Ishikawa (cell line): ENCODE measurements around the gene TMEM272.

Source experiments
- CEBPB ChIP-seq: IDR thresholded peaks from 2 replicates; pipeline ENCODE4 v1.6.1; 2012
- CREB1 ChIP-seq: IDR thresholded peaks from 2 replicates; pipeline ENCODE4 v1.6.1; 2012; ENCODE audit warnings: low read depth
- EGR1 ChIP-seq: IDR thresholded peaks from 2 replicates; pipeline ENCODE4 v1.6.1; 2012
- EP300 ChIP-seq: IDR thresholded peaks from 2 replicates; pipeline ENCODE4 v1.6.1; 2012; ENCODE audit warnings: borderline replicate concordance
- FOXM1 ChIP-seq: IDR thresholded peaks from 2 replicates; pipeline ENCODE4 v1.6.1; 2012; ENCODE audit warnings: low read depth, borderline replicate concordance
- NFIC ChIP-seq: IDR thresholded peaks from 2 replicates; pipeline ENCODE4 v1.6.1; 2012
- RAD21 ChIP-seq: IDR thresholded peaks from 2 replicates; pipeline ENCODE4 v1.6.1; 2012; ENCODE audit warnings: low read depth
- TAF1 ChIP-seq: IDR thresholded peaks from 2 replicates; pipeline ENCODE4 v1.6.1; 2012; ENCODE audit warnings: low read depth, mild to moderate bottlenecking
- TCF12 ChIP-seq: IDR thresholded peaks from 2 replicates; pipeline ENCODE4 v1.6.1; 2012; ENCODE audit warnings: low read depth
- TEAD4 ChIP-seq: IDR thresholded peaks from 2 replicates; pipeline ENCODE4 v1.6.1; 2012
- YY1 ChIP-seq: IDR thresholded peaks from 2 replicates; pipeline ENCODE4 v1.6.1; 2012; ENCODE audit warnings: low read depth
- ZBTB7A ChIP-seq: IDR thresholded peaks from 2 replicates; pipeline ENCODE4 v1.6.1; 2012; ENCODE audit warnings: low read depth
- TF ChIP-seq, protein P1 (sequence below): IDR thresholded peaks from 2 replicates; pipeline ENCODE4 v1.6.1; 2012
- TF ChIP-seq, protein P2 (sequence below): IDR thresholded peaks from 2 replicates; pipeline ENCODE4 v1.6.1; 2012
- TF ChIP-seq, protein P3 (sequence below): IDR thresholded peaks from 2 replicates; pipeline ENCODE4 v1.6.1; 2012; ENCODE audit warnings: low read depth, mild to moderate bottlenecking

The TMEM272 gene

DNA sequence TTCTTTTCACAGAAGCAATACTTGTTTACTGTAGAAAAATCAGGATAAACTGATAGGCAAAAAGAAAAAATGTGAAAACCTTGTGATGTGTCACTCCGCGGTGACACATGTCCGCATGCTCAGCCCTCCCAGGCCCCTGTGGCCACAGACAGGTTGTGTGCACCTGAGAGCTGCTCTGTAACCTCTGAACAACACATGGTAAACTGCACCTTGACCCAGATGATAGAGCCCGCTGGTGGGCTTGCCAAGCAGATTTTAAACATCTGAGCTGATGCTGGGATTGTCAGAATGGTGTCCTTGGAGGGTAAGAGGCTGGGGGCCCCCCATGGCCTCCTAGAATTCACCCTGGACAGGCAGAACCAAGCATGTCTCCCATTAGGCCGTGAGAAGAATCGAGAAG lies 74.8 kb downstream of the TMEM272 start:
- TF ChIP-seq NFIC (no peak), RAD21 (no peak)

DNA sequence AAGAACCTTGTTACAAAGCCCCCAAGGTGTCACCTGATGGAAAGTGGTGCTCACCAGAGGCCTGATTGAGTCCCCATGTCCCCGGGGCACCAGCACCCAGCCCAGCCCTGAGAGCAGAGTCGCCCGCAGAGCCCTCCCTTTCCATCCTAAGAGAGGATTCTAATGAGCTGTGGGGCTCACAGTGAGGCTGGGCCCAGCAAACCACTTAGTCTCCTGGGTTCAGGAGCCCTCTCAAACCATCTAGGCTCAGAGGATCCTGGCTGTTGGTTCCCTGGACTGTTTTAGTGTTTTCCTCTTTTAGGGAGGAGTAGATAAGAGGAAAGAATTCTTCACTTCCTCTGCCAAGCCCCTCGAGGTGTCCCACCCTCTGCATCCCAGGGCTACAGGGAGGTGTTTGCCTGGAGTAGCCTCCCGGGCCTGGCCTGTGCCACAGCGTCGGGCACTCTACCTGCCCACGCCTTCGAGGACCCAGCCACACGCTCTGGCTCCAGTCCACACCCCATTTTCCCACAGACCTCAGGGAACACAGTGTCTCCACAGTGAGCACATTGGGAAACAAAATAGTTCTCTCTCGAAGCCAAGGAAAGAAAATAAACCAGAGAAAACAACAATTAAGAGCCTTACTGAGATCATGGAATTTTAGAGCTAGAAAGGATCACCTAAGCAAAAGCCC lies 75.4 kb downstream of the TMEM272 start:
- TF ChIP-seq TEAD4 (no peak), YY1 (no peak), RAD21 (no peak), CREB1 (no peak), CEBPB (no peak), EGR1 (no peak), TAF1 (no peak), FOXM1 (no peak), TCF12 (no peak)
- TF ChIP-seq, protein P1, sequence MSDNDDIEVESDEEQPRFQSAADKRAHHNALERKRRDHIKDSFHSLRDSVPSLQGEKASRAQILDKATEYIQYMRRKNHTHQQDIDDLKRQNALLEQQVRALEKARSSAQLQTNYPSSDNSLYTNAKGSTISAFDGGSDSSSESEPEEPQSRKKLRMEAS = no peak
- TF ChIP-seq, protein P2, sequence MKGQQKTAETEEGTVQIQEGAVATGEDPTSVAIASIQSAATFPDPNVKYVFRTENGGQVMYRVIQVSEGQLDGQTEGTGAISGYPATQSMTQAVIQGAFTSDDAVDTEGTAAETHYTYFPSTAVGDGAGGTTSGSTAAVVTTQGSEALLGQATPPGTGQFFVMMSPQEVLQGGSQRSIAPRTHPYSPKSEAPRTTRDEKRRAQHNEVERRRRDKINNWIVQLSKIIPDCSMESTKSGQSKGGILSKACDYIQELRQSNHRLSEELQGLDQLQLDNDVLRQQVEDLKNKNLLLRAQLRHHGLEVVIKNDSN = no peak
- TF ChIP-seq, protein P3, sequence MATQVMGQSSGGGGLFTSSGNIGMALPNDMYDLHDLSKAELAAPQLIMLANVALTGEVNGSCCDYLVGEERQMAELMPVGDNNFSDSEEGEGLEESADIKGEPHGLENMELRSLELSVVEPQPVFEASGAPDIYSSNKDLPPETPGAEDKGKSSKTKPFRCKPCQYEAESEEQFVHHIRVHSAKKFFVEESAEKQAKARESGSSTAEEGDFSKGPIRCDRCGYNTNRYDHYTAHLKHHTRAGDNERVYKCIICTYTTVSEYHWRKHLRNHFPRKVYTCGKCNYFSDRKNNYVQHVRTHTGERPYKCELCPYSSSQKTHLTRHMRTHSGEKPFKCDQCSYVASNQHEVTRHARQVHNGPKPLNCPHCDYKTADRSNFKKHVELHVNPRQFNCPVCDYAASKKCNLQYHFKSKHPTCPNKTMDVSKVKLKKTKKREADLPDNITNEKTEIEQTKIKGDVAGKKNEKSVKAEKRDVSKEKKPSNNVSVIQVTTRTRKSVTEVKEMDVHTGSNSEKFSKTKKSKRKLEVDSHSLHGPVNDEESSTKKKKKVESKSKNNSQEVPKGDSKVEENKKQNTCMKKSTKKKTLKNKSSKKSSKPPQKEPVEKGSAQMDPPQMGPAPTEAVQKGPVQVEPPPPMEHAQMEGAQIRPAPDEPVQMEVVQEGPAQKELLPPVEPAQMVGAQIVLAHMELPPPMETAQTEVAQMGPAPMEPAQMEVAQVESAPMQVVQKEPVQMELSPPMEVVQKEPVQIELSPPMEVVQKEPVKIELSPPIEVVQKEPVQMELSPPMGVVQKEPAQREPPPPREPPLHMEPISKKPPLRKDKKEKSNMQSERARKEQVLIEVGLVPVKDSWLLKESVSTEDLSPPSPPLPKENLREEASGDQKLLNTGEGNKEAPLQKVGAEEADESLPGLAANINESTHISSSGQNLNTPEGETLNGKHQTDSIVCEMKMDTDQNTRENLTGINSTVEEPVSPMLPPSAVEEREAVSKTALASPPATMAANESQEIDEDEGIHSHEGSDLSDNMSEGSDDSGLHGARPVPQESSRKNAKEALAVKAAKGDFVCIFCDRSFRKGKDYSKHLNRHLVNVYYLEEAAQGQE = no peak

DNA sequence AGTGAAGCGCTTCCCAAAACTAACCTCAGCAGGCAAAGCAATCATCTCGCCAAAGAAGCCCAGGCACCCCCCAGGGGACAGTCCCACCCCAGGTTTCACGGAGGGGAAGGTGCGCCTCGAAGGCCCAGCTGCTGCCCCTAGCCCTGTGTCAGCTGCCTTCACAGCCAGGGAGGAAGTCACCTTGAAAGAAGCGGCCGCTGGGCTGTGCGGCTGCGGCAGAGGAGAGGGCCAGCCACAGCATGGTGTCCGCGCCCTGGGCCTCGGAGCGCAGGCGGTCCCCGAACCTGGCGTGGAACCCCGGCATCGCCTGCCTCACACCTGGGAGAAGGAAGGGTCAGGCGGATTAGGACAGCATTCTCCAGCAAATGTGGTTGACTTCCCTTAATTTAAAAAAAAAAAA lies 76.0 kb downstream of the TMEM272 start:
- TF ChIP-seq FOXM1 (no peak), TCF12 (no peak), EGR1 (no peak), ZBTB7A (no peak), RAD21 (no peak), YY1 (no peak), EP300 (no peak), NFIC (no peak)
- TF ChIP-seq, protein P2 = no peak

DNA sequence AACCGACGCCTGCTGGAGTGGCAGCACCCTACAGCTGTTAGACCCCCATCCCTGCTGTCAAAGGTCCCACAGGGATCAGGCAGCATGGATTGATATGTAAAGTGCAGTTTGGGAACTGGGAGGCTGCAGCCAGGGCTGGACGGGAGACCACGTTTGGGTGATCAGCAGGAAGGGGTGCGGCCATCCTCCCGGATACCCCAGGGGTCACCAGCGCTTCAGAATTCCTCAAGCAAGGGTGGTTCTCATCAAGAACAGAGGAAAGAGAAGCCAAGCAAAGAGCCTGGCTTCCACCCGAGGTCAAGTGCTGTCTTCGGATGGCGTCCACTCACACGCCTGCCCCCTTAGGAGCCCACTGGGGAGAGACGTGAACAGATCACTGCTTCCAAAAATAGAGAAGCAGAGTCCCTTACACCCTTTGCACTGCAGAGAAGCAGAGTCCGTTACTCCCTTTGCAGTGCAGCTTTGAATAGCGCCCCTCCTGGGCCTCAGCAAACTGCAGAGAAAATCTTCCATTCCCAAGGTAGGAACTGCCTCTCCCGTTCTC lies 76.5 kb downstream of the TMEM272 start:
- TF ChIP-seq TEAD4 (no peak), ZBTB7A (no peak), CEBPB (no peak), RAD21 (no peak), EGR1 (no peak), EP300 (no peak), TCF12 (no peak), TAF1 (no peak), NFIC (no peak), CREB1 (no peak), YY1 (no peak), FOXM1 (no peak)
- TF ChIP-seq, protein P1 = no peak
- TF ChIP-seq, protein P2 = no peak
- TF ChIP-seq, protein P3 = no peak

DNA sequence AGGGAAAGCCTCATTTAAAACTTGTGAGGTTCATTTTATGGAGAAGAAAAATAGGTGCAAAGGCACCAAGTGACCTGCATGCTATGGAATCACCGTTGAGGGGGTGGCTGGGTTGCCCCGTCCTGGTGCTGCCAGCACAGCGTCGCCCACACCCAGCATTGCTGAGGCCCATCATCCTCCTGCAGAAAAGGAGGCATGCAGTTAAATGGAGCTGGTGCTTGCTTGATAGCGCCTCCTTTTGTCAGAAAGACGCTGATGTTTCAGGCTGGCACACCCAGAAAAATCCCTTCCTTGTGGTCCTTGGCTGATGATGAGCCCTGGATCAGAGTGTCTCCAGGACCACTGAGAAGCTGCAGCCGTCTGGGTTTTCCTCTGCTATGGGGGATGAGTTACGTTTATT lies 77.9 kb downstream of the TMEM272 start:
- peak; percentile 49 for TF ChIP-seq RAD21
- TF ChIP-seq, protein P2 = no peak

DNA sequence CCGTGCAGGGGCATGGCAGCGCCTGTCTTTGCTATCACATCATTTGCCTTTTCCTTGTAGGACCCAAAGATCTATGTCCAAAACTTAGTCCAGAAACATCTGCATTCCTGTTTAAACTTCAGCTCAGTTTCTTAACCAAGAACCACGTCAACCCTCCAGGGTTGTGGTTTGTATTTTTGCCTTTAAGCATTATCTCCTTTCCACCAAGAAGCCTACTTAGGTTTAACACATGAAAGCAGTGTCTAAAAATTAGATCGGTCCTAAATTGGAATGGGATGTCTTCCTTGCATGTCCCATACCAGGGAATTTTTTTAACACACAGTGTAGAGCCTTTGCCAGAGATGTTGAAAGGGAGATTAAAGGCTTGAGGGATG lies 79.8 kb downstream of the TMEM272 start:
- no peak for TF ChIP-seq RAD21
- no peak for TF ChIP-seq CEBPB
- no peak for TF ChIP-seq TEAD4
- TF ChIP-seq, protein P3 = no peak
- no peak for TF ChIP-seq ZBTB7A
- TF ChIP-seq CREB1 = no peak
- no peak for TF ChIP-seq YY1
